ENCODE measurements around the gene RNF2.

- TF ChIP-seq, protein P1, sequence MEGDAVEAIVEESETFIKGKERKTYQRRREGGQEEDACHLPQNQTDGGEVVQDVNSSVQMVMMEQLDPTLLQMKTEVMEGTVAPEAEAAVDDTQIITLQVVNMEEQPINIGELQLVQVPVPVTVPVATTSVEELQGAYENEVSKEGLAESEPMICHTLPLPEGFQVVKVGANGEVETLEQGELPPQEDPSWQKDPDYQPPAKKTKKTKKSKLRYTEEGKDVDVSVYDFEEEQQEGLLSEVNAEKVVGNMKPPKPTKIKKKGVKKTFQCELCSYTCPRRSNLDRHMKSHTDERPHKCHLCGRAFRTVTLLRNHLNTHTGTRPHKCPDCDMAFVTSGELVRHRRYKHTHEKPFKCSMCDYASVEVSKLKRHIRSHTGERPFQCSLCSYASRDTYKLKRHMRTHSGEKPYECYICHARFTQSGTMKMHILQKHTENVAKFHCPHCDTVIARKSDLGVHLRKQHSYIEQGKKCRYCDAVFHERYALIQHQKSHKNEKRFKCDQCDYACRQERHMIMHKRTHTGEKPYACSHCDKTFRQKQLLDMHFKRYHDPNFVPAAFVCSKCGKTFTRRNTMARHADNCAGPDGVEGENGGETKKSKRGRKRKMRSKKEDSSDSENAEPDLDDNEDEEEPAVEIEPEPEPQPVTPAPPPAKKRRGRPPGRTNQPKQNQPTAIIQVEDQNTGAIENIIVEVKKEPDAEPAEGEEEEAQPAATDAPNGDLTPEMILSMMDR (IDR thresholded peaks at IDR 0.05 in 2 of 3, conservative IDR thresholded peaks at IDR 0.05 in 1 of 3; ENCODE audit: control insufficient read depth in 2 of 3, extremely low read depth in 1 of 3, insufficient read depth in 1 of 3, low read depth in 3 of 3, low read length in 3 of 3) = no peak
- no peak for TF ChIP-seq ATF7 (IDR thresholded peaks at IDR 0.05; ENCODE audit: low read depth)
- no peak for TF ChIP-seq SREBF1 (IDR thresholded peaks at IDR 0.05; ENCODE audit: low read length)
- no peak for TF ChIP-seq POLR2AphosphoS5 (IDR thresholded peaks at IDR 0.05; ENCODE audit: low read length)
- no peak for TF ChIP-seq USF1 (IDR thresholded peaks at IDR 0.05; ENCODE audit: borderline replicate concordance, extremely low read length, insufficient read depth, low read depth, low read length)
- no peak for TF ChIP-seq EED (IDR thresholded peaks at IDR 0.05; ENCODE audit: low read depth)
- TF ChIP-seq POLR2A (IDR thresholded peaks at IDR 0.05; ENCODE audit: low read depth, low read length) = no peak
- no peak for TF ChIP-seq GABPA (IDR thresholded peaks at IDR 0.05; ENCODE audit: low read depth)
- no peak for TF ChIP-seq ASH2L (IDR thresholded peaks at IDR 0.05; ENCODE audit: borderline replicate concordance, low read depth)
- TF ChIP-seq SIX5 (IDR thresholded peaks at IDR 0.05; ENCODE audit: low read depth, low read length, severe bottlenecking) = no peak
- TF ChIP-seq ZBTB4 (CRISPR knock-in tag; IDR thresholded peaks at IDR 0.05) = no peak
- no peak for TF ChIP-seq BACH1 (IDR thresholded peaks at IDR 0.05; ENCODE audit: borderline replicate concordance)
Measured at GRCh38 chr1:185058110-185058509, 12.8 kb downstream of the RNF2 start.

Data from GM12878 (cell line).